IMR-90 (cell line): ENCODE results near the gene CCSER1.

ENCODE experiments used
- BHLHE40 ChIP-seq: fragments of 150-350 bp; IDR thresholded peaks from 2 replicates; pipeline ENCODE4 v1.6.1; 2016; ENCODE audit warnings: mild to moderate bottlenecking, low read depth, low read length
- POLR2A ChIP-seq: IDR thresholded peaks from 2 replicates; pipeline ENCODE4 v1.6.1; 2012; ENCODE audit warnings: mild to moderate bottlenecking, low read depth, low read length
- RAD21 ChIP-seq: IDR thresholded peaks from 2 replicates; pipeline ENCODE4 v1.6.1; 2012; ENCODE audit warnings: low read length, improper control_type of control experiment
- SMC3 ChIP-seq: fragments of 150-350 bp; IDR thresholded peaks from 2 replicates; pipeline ENCODE4 v1.6.1; 2016; ENCODE audit warnings: low read depth, mild to moderate bottlenecking, antibody characterized with exemption, low read length, moderate library complexity
- TF ChIP-seq, protein P1 (sequence below): fragments of 150-350 bp; IDR thresholded peaks from 2 replicates; pipeline ENCODE4 v1.6.1; 2016; ENCODE audit warnings: low read depth, mild to moderate bottlenecking, low read length, moderate library complexity, borderline replicate concordance
- TF ChIP-seq, protein P2 (sequence below): conservative IDR thresholded peaks from 2 replicates; pipeline ENCODE4 v1.5.1; 2012; ENCODE audit warnings: mild to moderate bottlenecking, low read depth, low read length, improper control_type of control experiment

DNA sequence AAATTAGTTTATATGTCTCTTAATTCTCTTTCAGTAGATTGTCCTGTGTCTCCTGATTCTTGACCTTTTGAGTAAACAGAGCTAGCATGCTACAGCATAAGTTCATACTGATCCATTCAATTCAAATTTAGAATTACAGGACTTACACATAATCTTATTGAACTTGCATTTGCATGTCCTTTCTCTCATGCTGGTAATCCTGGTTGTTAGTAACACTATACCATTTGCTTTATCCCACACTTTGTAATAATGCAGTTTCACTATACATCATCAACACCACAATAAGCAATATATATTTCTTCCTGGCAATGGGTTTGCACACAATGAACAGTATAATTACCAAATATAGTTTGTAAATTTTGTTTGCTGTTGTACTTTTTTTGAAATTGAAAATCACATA, 1239.4 kb downstream of the CCSER1 start:
- TF ChIP-seq, protein P1, sequence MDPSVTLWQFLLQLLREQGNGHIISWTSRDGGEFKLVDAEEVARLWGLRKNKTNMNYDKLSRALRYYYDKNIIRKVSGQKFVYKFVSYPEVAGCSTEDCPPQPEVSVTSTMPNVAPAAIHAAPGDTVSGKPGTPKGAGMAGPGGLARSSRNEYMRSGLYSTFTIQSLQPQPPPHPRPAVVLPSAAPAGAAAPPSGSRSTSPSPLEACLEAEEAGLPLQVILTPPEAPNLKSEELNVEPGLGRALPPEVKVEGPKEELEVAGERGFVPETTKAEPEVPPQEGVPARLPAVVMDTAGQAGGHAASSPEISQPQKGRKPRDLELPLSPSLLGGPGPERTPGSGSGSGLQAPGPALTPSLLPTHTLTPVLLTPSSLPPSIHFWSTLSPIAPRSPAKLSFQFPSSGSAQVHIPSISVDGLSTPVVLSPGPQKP: no peak
- no peak for TF ChIP-seq SMC3
- TF ChIP-seq, protein P2, sequence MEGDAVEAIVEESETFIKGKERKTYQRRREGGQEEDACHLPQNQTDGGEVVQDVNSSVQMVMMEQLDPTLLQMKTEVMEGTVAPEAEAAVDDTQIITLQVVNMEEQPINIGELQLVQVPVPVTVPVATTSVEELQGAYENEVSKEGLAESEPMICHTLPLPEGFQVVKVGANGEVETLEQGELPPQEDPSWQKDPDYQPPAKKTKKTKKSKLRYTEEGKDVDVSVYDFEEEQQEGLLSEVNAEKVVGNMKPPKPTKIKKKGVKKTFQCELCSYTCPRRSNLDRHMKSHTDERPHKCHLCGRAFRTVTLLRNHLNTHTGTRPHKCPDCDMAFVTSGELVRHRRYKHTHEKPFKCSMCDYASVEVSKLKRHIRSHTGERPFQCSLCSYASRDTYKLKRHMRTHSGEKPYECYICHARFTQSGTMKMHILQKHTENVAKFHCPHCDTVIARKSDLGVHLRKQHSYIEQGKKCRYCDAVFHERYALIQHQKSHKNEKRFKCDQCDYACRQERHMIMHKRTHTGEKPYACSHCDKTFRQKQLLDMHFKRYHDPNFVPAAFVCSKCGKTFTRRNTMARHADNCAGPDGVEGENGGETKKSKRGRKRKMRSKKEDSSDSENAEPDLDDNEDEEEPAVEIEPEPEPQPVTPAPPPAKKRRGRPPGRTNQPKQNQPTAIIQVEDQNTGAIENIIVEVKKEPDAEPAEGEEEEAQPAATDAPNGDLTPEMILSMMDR: no peak
- TF ChIP-seq BHLHE40: no peak
- no peak for TF ChIP-seq RAD21
- no peak for TF ChIP-seq POLR2A
